HEK293 (cell line): ENCODE data around the gene PCA3.
A peak's percentile ranks its signal among the peaks of the same experiment; 100 is the strongest.

Experiments used
- CTCF ChIA-PET: fragments of 350-600 bp; formaldehyde crosslinking; extraction: SDS; loops from one replicate; lab custom pipeline; 2021; ENCODE audit warnings: antibody characterized with exemption; lab: Yijun Ruan, JAX
- POLR2A ChIA-PET: fragments of 300-600 bp; formaldehyde crosslinking; extraction: SDS; loops from one replicate; lab custom pipeline; 2020; ENCODE audit warnings: antibody characterized with exemption, inconsistent platforms; lab: Yijun Ruan, JAX
- H3K27ac ChIP-seq: fragments of 200-500 bp; sonication (Bioruptor generic); 2 replicates; pipeline ENCODE4 v1.5.1; 2014; ENCODE audit warnings: low read depth, low read length, control low read depth, inconsistent platforms; ENCODE audit errors: extremely low read depth
- H3K36me3 ChIP-seq, 2 experiments: fragments of 200-500 bp in 1 of 2; sonication (Bioruptor generic) in 1 of 2; 1 replicate in 1 of 2; 2 replicates in 1 of 2; pipeline ENCODE4 v1.5.1; 2014 to 2017; ENCODE audit warnings: inconsistent platforms in 2 of 2, low read length in 2 of 2; ENCODE audit not compliant: control insufficient read depth in 2 of 2, insufficient read depth in 1 of 2
- H3K4me1 ChIP-seq: fragments of 200-500 bp; sonication (Bioruptor generic); 2 replicates; pipeline ENCODE4 v1.5.1; 2014; ENCODE audit warnings: mild to moderate bottlenecking, low read length, inconsistent platforms; ENCODE audit not compliant: control insufficient read depth, insufficient read depth
- H3K4me3 ChIP-seq: 2 replicates; pipeline ENCODE4 v1.5.1; 2011; ENCODE audit warnings: low read depth, mild to moderate bottlenecking, control low read depth, low read length, moderate library complexity
- H3K9me3 ChIP-seq: fragments of 200-500 bp; sonication (Bioruptor generic); 2 replicates; pipeline ENCODE4 v1.5.1; 2014; ENCODE audit warnings: low read depth, low read length, inconsistent platforms; ENCODE audit not compliant: control insufficient read depth, insufficient read depth
- BCL11B ChIP-seq: fragments of 450-650 bp; formaldehyde crosslinking; IDR thresholded peaks from 2 replicates; pipeline ENCODE4 v1.5.1; 2016; ENCODE audit warnings: low read depth, missing biosample characterization, missing genetic modification characterization
- GFI1B ChIP-seq: fragments of 450-650 bp; formaldehyde crosslinking; IDR thresholded peaks from 2 replicates; pipeline ENCODE4 v1.5.1; 2016; ENCODE audit warnings: missing biosample characterization, missing genetic modification characterization
- OSR2 ChIP-seq: fragments of 450-650 bp; formaldehyde crosslinking; IDR thresholded peaks from 2 replicates; pipeline ENCODE4 v1.5.1; 2016; ENCODE audit warnings: missing biosample characterization, missing genetic modification characterization
- ZFP41 ChIP-seq: fragments of 450-650 bp; formaldehyde crosslinking; IDR thresholded peaks from 2 replicates; pipeline ENCODE4 v1.5.1; 2016; ENCODE audit warnings: missing biosample characterization, missing genetic modification characterization, borderline replicate concordance
- ZNF114 ChIP-seq: fragments of 450-650 bp; formaldehyde crosslinking; IDR thresholded peaks from 2 replicates; pipeline ENCODE4 v1.5.0; 2017; ENCODE audit warnings: missing biosample characterization, missing genetic modification characterization
- ZNF214 ChIP-seq: fragments of 450-650 bp; formaldehyde crosslinking; IDR thresholded peaks from 2 replicates; pipeline ENCODE4 v1.5.1; 2017; ENCODE audit warnings: missing biosample characterization, mild to moderate bottlenecking, missing genetic modification characterization, borderline replicate concordance
- ZNF248 ChIP-seq: fragments of 450-650 bp; formaldehyde crosslinking; IDR thresholded peaks from 2 replicates; pipeline ENCODE4 v1.5.1; 2017; ENCODE audit warnings: missing biosample characterization, missing genetic modification characterization
- ZNF391 ChIP-seq: fragments of 450-650 bp; formaldehyde crosslinking; IDR thresholded peaks from 2 replicates; pipeline ENCODE4 v1.5.1; 2016; ENCODE audit warnings: low read depth, missing biosample characterization, missing genetic modification characterization, borderline replicate concordance
- ZNF404 ChIP-seq: fragments of 450-650 bp; formaldehyde crosslinking; IDR thresholded peaks from 2 replicates; pipeline ENCODE4 v1.5.1; 2017; ENCODE audit warnings: missing biosample characterization, missing genetic modification characterization
- ZNF555 ChIP-seq: fragments of 450-650 bp; formaldehyde crosslinking; conservative IDR thresholded peaks from 2 replicates; pipeline ENCODE4 v1.5.1; 2017; ENCODE audit warnings: missing biosample characterization, mild to moderate bottlenecking, missing genetic modification characterization, inconsistent platforms
- ZNF600 ChIP-seq: fragments of 450-650 bp; formaldehyde crosslinking; IDR thresholded peaks from 2 replicates; pipeline ENCODE4 v1.5.1; 2016; ENCODE audit warnings: missing biosample characterization, missing genetic modification characterization
- ZNF777 ChIP-seq: fragments of 450-650 bp; formaldehyde crosslinking; IDR thresholded peaks from 2 replicates; pipeline ENCODE4 v1.5.1; 2017; ENCODE audit warnings: missing biosample characterization, missing genetic modification characterization, borderline replicate concordance
- TF ChIP-seq, protein P1 (sequence below): fragments of 450-650 bp; formaldehyde crosslinking; IDR thresholded peaks from 2 replicates; pipeline ENCODE4 v1.5.1; 2016; ENCODE audit warnings: missing biosample characterization, missing genetic modification characterization, borderline replicate concordance
- TF ChIP-seq, protein P2 (sequence below): fragments of 450-650 bp; formaldehyde crosslinking; IDR thresholded peaks from 2 replicates; pipeline ENCODE4 v1.5.1; 2016; ENCODE audit warnings: missing biosample characterization, missing genetic modification characterization
- TF ChIP-seq, protein P3 (sequence below): fragments of 450-650 bp; formaldehyde crosslinking; conservative IDR thresholded peaks from 2 replicates; pipeline ENCODE4 v1.5.1; 2016; ENCODE audit warnings: low read depth, missing biosample characterization, missing genetic modification characterization
- TF ChIP-seq, protein P4 (sequence below): fragments of 450-650 bp; formaldehyde crosslinking; IDR thresholded peaks from 2 replicates; pipeline ENCODE4 v1.5.1; 2017; ENCODE audit warnings: missing biosample characterization, missing genetic modification characterization
- TF ChIP-seq, protein P5 (sequence below): fragments of 450-650 bp; formaldehyde crosslinking; IDR thresholded peaks from 2 replicates; pipeline ENCODE4 v1.5.1; 2016; ENCODE audit warnings: missing biosample characterization, missing genetic modification characterization

The PCA3 gene

DNA sequence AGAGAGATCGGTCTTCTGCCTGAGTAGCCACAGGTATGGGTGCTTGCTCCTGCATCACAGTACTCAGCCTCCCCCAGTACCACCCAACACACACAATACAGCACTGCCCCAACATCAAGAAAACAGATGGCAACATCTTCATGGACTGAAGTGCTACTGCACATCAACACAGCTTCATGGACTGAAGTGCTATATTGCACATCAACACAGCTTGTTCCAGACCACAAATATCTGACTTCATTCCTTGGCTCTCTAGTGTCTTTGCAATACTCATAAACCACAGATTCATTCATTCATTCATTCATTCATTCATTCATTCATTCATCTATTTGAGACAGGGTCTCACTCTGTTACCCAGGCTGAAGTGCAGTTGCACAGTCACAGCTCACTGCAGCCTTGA, 31.1 kb upstream of the PCA3 start:
- ChIA-PET POLR2A (no interaction called here), CTCF (interaction anchor here (0.6 kb wide), 1 partner anchor 270 kb away, joined by 4 read pairs; no protein-coding TSS in a partner anchor)
- no peak for TF ChIP-seq OSR2 (tag by site-specific recombination)
- no peak for TF ChIP-seq GFI1B (tag by site-specific recombination)
- TF ChIP-seq ZNF248 (tag by site-specific recombination) = no peak
- TF ChIP-seq ZNF600 (tag by site-specific recombination) = no peak
- no peak for TF ChIP-seq BCL11B (tag by site-specific recombination)
- TF ChIP-seq ZFP41 (tag by site-specific recombination) = no peak
- no peak for TF ChIP-seq ZNF404 (tag by site-specific recombination)
- TF ChIP-seq ZNF555 = no peak
- TF ChIP-seq, protein P1, sequence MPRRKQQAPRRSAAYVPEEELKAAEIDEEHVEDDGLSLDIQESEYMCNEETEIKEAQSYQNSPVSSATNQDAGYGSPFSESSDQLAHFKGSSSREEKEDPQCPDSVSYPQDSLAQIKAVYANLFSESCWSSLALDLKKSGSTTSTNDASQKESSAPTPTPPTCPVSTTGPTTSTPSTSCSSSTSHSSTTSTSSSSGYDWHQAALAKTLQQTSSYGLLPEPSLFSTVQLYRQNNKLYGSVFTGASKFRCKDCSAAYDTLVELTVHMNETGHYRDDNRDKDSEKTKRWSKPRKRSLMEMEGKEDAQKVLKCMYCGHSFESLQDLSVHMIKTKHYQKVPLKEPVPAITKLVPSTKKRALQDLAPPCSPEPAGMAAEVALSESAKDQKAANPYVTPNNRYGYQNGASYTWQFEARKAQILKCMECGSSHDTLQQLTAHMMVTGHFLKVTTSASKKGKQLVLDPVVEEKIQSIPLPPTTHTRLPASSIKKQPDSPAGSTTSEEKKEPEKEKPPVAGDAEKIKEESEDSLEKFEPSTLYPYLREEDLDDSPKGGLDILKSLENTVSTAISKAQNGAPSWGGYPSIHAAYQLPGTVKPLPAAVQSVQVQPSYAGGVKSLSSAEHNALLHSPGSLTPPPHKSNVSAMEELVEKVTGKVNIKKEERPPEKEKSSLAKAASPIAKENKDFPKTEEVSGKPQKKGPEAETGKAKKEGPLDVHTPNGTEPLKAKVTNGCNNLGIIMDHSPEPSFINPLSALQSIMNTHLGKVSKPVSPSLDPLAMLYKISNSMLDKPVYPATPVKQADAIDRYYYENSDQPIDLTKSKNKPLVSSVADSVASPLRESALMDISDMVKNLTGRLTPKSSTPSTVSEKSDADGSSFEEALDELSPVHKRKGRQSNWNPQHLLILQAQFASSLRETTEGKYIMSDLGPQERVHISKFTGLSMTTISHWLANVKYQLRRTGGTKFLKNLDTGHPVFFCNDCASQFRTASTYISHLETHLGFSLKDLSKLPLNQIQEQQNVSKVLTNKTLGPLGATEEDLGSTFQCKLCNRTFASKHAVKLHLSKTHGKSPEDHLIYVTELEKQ (tag by site-specific recombination) = no peak
- TF ChIP-seq, protein P2, sequence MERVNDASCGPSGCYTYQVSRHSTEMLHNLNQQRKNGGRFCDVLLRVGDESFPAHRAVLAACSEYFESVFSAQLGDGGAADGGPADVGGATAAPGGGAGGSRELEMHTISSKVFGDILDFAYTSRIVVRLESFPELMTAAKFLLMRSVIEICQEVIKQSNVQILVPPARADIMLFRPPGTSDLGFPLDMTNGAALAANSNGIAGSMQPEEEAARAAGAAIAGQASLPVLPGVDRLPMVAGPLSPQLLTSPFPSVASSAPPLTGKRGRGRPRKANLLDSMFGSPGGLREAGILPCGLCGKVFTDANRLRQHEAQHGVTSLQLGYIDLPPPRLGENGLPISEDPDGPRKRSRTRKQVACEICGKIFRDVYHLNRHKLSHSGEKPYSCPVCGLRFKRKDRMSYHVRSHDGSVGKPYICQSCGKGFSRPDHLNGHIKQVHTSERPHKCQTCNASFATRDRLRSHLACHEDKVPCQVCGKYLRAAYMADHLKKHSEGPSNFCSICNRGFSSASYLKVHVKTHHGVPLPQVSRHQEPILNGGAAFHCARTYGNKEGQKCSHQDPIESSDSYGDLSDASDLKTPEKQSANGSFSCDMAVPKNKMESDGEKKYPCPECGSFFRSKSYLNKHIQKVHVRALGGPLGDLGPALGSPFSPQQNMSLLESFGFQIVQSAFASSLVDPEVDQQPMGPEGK (tag by site-specific recombination) = no peak
- TF ChIP-seq ZNF777 (tag by site-specific recombination) = no peak
- TF ChIP-seq, protein P3, sequence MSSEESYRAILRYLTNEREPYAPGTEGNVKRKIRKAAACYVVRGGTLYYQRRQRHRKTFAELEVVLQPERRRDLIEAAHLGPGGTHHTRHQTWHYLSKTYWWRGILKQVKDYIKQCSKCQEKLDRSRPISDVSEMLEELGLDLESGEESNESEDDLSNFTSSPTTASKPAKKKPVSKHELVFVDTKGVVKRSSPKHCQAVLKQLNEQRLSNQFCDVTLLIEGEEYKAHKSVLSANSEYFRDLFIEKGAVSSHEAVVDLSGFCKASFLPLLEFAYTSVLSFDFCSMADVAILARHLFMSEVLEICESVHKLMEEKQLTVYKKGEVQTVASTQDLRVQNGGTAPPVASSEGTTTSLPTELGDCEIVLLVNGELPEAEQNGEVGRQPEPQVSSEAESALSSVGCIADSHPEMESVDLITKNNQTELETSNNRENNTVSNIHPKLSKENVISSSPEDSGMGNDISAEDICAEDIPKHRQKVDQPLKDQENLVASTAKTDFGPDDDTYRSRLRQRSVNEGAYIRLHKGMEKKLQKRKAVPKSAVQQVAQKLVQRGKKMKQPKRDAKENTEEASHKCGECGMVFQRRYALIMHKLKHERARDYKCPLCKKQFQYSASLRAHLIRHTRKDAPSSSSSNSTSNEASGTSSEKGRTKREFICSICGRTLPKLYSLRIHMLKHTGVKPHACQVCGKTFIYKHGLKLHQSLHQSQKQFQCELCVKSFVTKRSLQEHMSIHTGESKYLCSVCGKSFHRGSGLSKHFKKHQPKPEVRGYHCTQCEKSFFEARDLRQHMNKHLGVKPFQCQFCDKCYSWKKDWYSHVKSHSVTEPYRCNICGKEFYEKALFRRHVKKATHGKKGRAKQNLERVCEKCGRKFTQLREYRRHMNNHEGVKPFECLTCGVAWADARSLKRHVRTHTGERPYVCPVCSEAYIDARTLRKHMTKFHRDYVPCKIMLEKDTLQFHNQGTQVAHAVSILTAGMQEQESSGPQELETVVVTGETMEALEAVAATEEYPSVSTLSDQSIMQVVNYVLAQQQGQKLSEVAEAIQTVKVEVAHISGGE = no peak
- no peak for TF ChIP-seq ZNF114 (tag by site-specific recombination)
- Histone ChIP-seq H3K4me1 (no peaks in the 10 kb centered on the region), H3K9me3 (no peaks in the 10 kb centered on the region), H3K4me3 (no peak overlapping the region), H3K27ac (no peak overlapping the region), H3K36me3 (no peaks in the 10 kb centered on the region)

DNA sequence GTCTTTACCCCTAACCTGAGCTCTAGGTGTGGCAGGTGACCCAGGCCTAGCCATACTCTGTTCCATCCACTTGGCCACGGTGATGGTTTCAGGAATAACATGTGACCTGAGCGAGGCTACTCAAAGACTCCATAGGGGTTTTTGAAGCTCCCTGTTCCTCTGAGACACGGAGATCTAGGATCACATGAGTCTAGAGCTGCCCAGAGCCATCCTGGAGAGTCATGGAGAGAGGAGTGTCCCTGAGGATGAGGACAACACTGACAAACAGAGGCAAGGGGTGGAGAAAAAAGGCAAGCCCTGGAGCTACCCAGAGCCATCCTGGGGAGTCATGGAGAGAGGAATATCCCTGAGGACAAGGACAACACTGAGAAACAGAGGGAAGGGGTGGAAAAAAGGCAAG, 29.5 kb upstream of the PCA3 start:
- Histone ChIP-seq H3K27ac (no peak overlapping the region), H3K36me3 (no peaks in the 10 kb centered on the region), H3K4me1 (no peaks in the 10 kb centered on the region), H3K9me3 (no peaks in the 10 kb centered on the region), H3K4me3 (no peak overlapping the region)
- TF ChIP-seq, protein P4, sequence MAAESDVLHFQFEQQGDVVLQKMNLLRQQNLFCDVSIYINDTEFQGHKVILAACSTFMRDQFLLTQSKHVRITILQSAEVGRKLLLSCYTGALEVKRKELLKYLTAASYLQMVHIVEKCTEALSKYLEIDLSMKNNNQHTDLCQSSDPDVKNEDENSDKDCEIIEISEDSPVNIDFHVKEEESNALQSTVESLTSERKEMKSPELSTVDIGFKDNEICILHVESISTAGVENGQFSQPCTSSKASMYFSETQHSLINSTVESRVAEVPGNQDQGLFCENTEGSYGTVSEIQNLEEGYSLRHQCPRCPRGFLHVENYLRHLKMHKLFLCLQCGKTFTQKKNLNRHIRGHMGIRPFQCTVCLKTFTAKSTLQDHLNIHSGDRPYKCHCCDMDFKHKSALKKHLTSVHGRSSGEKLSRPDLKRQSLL (tag by site-specific recombination) = peak; percentile 68; the same call in 1 of the 2 replicates
- TF ChIP-seq ZNF391 (tag by site-specific recombination) = no peak
- no peak for TF ChIP-seq ZNF214 (tag by site-specific recombination)
- TF ChIP-seq, protein P5, sequence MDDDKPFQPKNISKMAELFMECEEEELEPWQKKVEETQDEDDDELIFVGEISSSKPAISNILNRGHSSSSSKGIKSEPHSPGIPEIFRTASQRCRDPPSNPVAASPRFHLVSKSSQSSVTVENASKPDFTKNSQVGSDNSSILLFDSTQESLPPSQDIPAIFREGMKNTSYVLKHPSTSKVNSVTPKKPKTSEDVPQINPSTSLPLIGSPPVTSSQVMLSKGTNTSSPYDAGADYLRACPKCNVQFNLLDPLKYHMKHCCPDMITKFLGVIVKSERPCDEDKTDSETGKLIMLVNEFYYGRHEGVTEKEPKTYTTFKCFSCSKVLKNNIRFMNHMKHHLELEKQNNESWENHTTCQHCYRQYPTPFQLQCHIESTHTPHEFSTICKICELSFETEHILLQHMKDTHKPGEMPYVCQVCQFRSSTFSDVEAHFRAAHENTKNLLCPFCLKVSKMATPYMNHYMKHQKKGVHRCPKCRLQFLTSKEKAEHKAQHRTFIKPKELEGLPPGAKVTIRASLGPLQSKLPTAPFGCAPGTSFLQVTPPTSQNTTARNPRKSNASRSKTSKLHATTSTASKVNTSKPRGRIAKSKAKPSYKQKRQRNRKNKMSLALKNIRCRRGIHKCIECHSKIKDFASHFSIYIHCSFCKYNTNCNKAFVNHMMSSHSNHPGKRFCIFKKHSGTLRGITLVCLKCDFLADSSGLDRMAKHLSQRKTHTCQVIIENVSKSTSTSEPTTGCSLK = no peak
- ChIA-PET POLR2A (no interaction called here), CTCF (interaction anchor here (1.2 kb wide), 1 partner anchor 431 kb away, joined by 4 read pairs; no protein-coding TSS in a partner anchor)
